Superior temporal gyrus (tissue), 1 donor: ENCODE data around the gene OTOL1.
A peak's percentile ranks its signal among the peaks of the same experiment; 100 is the strongest.
"Not testable (repeated sequence)": the region's sequence is repeated elsewhere in the genome, so short reads cannot be mapped to it uniquely, and the experiment has no call there.

Experiments
- DNase-seq: peaks from one replicate; pipeline ENCODE4 v3.0.0-alpha.2; 2016; ENCODE audit errors: extremely low spot score

The OTOL1 gene

GRCh38 chr3:161496508-161496907 lies at the start of gene OTOL1:
TSS of gene OTOL1 (plus strand) at chr3:161496808. CDS start at chr3:161496808, 0 bp downstream.
- no peak for DNase-seq

- DNase-seq = no peak
These were observed 46.8 kb upstream of the OTOL1 start for GRCh38 chr3:161449785-161450184.

GRCh38 chr3:161452179-161452578 lies 44.4 kb upstream of the OTOL1 start:
- no peak for DNase-seq

- DNase-seq = no peak
These were observed 42.0 kb upstream of the OTOL1 start for GRCh38 chr3:161454615-161455014.

- no peak for DNase-seq
These were observed 40.6 kb upstream of the OTOL1 start for GRCh38 chr3:161455962-161456361.

- no peak for DNase-seq
These were observed 34.5 kb upstream of the OTOL1 start for GRCh38 chr3:161462138-161462537.

- no peak for DNase-seq
These were observed 25.4 kb upstream of the OTOL1 start for GRCh38 chr3:161471211-161471610.

- DNase-seq = no peak
These were observed 22.5 kb upstream of the OTOL1 start for GRCh38 chr3:161474139-161474538.

- DNase-seq = no peak
These were observed 21.9 kb upstream of the OTOL1 start for GRCh38 chr3:161474741-161475140.

- DNase-seq = no peak
These were observed 21.4 kb upstream of the OTOL1 start for GRCh38 chr3:161475206-161475605.

GRCh38 chr3:161475905-161476304 lies 20.7 kb upstream of the OTOL1 start:
- no peak for DNase-seq

GRCh38 chr3:161484226-161484625 lies 12.4 kb upstream of the OTOL1 start:
- DNase-seq = no peak

GRCh38 chr3:161488284-161488683 lies 8.3 kb upstream of the OTOL1 start:
- not testable (repeated sequence) for DNase-seq

GRCh38 chr3:161489395-161489794 lies 7.2 kb upstream of the OTOL1 start:
- no peak for DNase-seq

- not testable (repeated sequence) for DNase-seq
These were observed 5.8 kb upstream of the OTOL1 start for GRCh38 chr3:161490845-161491244.

GRCh38 chr3:161498259-161498921 lies 1.8 kb downstream of the OTOL1 start:
- no peak for DNase-seq

- DNase-seq = peak; percentile 45
These were observed 3.6 kb downstream of the OTOL1 start for GRCh38 chr3:161500068-161500796.

GRCh38 chr3:161503271-161503670 lies 6.7 kb downstream of the OTOL1 start:
- no peak for DNase-seq

- peak; percentile 37 for DNase-seq
These were observed 12.4 kb downstream of the OTOL1 start for GRCh38 chr3:161508852-161509477.

- DNase-seq = no peak
These were observed 14.1 kb downstream of the OTOL1 start for GRCh38 chr3:161510510-161511260.

- no peak for DNase-seq
These were observed 27.3 kb downstream of the OTOL1 start for GRCh38 chr3:161523916-161524315.

GRCh38 chr3:161531930-161532329 lies 35.3 kb downstream of the OTOL1 start:
- DNase-seq = no peak
